MM.1S (cell line): Measurements from ENCODE around the gene DCLRE1C.

Source experiments
- EZH2 ChIP-seq: fragments of 300-600 bp; sonication (generic); optimal IDR thresholded peaks from 2 replicates; pipeline ENCODE3; 2017; ENCODE audit warnings: low read depth, mild to moderate bottlenecking, antibody characterized with exemption, low read length, mixed read lengths
- EZH2phosphoT487 ChIP-seq: fragments of 300-600 bp; sonication (generic); IDR thresholded peaks from 2 replicates; pipeline ENCODE4 v1.6.1; 2018; ENCODE audit warnings: antibody characterized with exemption, low read length
- TF ChIP-seq, protein P1 (sequence below): fragments of 300-600 bp; sonication (generic); IDR thresholded peaks from 2 replicates; pipeline ENCODE4 v1.5.1; 2016; ENCODE audit warnings: antibody characterized with exemption, low read length, mixed read lengths

DNA sequence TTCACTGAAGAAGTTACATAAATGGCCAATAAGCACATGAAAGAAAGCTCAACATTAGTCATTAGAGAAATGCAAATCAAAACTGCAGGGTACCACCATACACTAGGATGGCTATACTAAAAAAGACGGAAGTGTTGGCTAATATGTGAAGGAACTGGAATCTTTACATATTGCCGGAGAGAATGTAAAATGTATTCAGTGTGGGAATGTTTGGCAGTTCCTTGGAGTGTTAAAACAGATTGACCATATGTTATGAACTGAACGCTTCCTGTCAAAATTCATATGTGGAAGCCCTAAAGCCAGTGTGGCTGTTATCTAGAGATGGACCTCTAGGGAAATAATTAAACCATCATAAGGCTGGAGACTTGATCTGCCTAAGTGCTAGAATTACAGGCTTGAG, 42.1 kb downstream of the DCLRE1C start:
- TF ChIP-seq, protein P1, sequence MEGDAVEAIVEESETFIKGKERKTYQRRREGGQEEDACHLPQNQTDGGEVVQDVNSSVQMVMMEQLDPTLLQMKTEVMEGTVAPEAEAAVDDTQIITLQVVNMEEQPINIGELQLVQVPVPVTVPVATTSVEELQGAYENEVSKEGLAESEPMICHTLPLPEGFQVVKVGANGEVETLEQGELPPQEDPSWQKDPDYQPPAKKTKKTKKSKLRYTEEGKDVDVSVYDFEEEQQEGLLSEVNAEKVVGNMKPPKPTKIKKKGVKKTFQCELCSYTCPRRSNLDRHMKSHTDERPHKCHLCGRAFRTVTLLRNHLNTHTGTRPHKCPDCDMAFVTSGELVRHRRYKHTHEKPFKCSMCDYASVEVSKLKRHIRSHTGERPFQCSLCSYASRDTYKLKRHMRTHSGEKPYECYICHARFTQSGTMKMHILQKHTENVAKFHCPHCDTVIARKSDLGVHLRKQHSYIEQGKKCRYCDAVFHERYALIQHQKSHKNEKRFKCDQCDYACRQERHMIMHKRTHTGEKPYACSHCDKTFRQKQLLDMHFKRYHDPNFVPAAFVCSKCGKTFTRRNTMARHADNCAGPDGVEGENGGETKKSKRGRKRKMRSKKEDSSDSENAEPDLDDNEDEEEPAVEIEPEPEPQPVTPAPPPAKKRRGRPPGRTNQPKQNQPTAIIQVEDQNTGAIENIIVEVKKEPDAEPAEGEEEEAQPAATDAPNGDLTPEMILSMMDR, result no peak
- TF ChIP-seq EZH2, result no peak
- no peak for TF ChIP-seq EZH2phosphoT487
